ENCODE results near the gene ENPP1.

DNA sequence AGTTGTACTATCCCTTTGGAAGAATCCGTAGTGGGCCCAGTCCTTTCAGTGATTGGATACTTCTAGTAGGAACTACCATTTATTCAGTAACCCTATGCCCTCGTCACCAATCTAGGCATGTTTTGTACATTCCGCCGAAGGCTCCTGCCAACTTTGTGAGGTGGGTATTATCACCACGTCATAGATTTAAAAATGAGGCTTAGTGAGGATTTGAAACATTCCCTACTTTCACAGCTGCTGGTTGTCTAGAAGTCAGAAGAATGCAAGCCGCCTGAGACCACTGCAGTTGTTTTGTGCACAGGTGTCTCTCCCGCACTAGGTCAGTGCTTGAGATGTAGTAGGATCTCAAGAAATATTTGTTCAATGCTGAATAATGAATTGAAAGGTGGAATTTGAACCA, 32.6 kb downstream of the ENPP1 start:
- no peak for TF ChIP-seq POLR2AphosphoS5 (IDR thresholded peaks at IDR 0.05; ENCODE audit: low read depth, low read length)
- TF ChIP-seq POLR2A (IDR thresholded peaks at IDR 0.05; ENCODE audit: low read depth, low read length) = no peak
- no peak for TF ChIP-seq POU2F2 (IDR thresholded peaks at IDR 0.05; ENCODE audit: low read depth, low read length)
- no peak for TF ChIP-seq TAF1 (IDR thresholded peaks at IDR 0.05; ENCODE audit: low read depth, low read length)
